CD4-positive, alpha-beta T cell (primary cell): ENCODE measurements around the gene PWWP2B. TPM values are rescaled to one million over a fixed set of nuclear protein-coding genes. Genes with fewer than 3 reads are reported as not detected.

Experiments used
- ATAC-seq: fragments of 200-7000 bp; cut with Tn5 transposase; one replicate; pipeline ENCODE4 v1.10.0; 2022; ENCODE audit warnings: mild to moderate bottlenecking; ENCODE audit not compliant: poor library complexity
- CTCF ChIA-PET: fragments of 350-600 bp; sonication (Branson Sonifier 250); formaldehyde crosslinking; loops from one replicate; lab custom pipeline; 2021; ENCODE audit warnings: antibody characterized with exemption, inconsistent platforms; lab: Charles Lee
- POLR2A ChIA-PET: fragments of 350-600 bp; sonication (Branson Sonifier 250); formaldehyde crosslinking; loops from one replicate; lab custom pipeline; 2021; ENCODE audit warnings: antibody characterized with exemption, inconsistent platforms; lab: Charles Lee
- DNase-seq, 14 experiments: peaks; one replicate each; pipeline ENCODE4 v3.0.0-alpha.2; 2013 to 2020; ENCODE audit warnings: mixed read lengths in 2 of 14
- H3K27ac ChIP-seq, 2 donors: one replicate each; pipeline versions ENCODE4 v1.5.1 to v1.7.0; 2013; ENCODE audit warnings: low read length in 2 of 2, low read depth in 1 of 2, mild to moderate bottlenecking in 1 of 2
- H3K27me3 ChIP-seq, 2 experiments: 1 replicate in 1 of 2; 2 replicates in 1 of 2; pipeline versions ENCODE4 v1.6.1 to v1.7.0; 2013; ENCODE audit warnings: low read length in 2 of 2, control low read depth in 1 of 2, mild to moderate bottlenecking in 1 of 2, moderate library complexity in 1 of 2; ENCODE audit not compliant: insufficient read depth in 2 of 2, control insufficient read depth in 1 of 2
- H3K36me3 ChIP-seq: one replicate; pipeline ENCODE4 v1.6.1; 2013; ENCODE audit warnings: low read length, control low read depth; ENCODE audit not compliant: insufficient read depth
- H3K4me1 ChIP-seq: one replicate; pipeline ENCODE4 v1.6.1; 2013; ENCODE audit warnings: low read length, control low read depth; ENCODE audit not compliant: insufficient read depth
- H3K4me3 ChIP-seq: one replicate; pipeline ENCODE4 v1.5.1; 2013; ENCODE audit warnings: mild to moderate bottlenecking, low read length, moderate library complexity
- H3K9me3 ChIP-seq, 2 experiments: 1 replicate in 1 of 2; 2 replicates in 1 of 2; pipeline versions ENCODE4 v1.6.1 to v1.7.0; 2013; ENCODE audit warnings: low read length in 2 of 2, mild to moderate bottlenecking in 2 of 2, control low read depth in 1 of 2, moderate library complexity in 1 of 2; ENCODE audit not compliant: control insufficient read depth in 1 of 2, insufficient read depth in 1 of 2
- H3K27ac Mint-ChIP-seq: one replicate; pipeline ENCODE4 v1.8.0; 2020; ENCODE audit warnings: mixed read lengths
- H3K27me3 Mint-ChIP-seq: one replicate; pipeline ENCODE4 v1.8.0; 2021; ENCODE audit warnings: mixed read lengths
- H3K36me3 Mint-ChIP-seq: one replicate; pipeline ENCODE4 v1.8.0; 2021; ENCODE audit warnings: low read depth, mixed read lengths
- H3K4me1 Mint-ChIP-seq: one replicate; pipeline ENCODE4 v1.8.0; 2021; ENCODE audit warnings: low read depth, mixed read lengths
- H3K4me3 Mint-ChIP-seq: one replicate; pipeline ENCODE4 v1.8.0; 2020; ENCODE audit warnings: mild to moderate bottlenecking, mixed read lengths
- H3K9me3 Mint-ChIP-seq: one replicate; pipeline ENCODE4 v1.8.0; 2020; ENCODE audit warnings: mixed read lengths
- intact Hi-C, 2 experiments: fragments of 100-400 bp; cut with DNase I in 1 of 2; cut with micrococcal nuclease in 1 of 2; formaldehyde crosslinking; loops; one replicate each; pipeline versions ENCODE4 v1.15.1 to v1.9.0; 2023 to 2025; cut with DNase I, micrococcal nuclease
- total RNA-seq, 174 experiments: library from RNA in 2 of 174; stranded (reverse) in 2 of 174; gene quantifications; one replicate each; pipeline ENCODE4 v1.2.3 and lab custom pipeline; 2021 to 2026
- TF ChIP-seq, protein P1 (sequence below): fragments of 200-600 bp; IDR thresholded peaks from one replicate; pipeline ENCODE4 v1.8.0; 2022; ENCODE audit warnings: antibody characterized with exemption, mild to moderate bottlenecking

PWWP2B gene
- total RNA-seq, 2 experiments from 2014 or later: 19.2 to 19.6 TPM

DNA sequence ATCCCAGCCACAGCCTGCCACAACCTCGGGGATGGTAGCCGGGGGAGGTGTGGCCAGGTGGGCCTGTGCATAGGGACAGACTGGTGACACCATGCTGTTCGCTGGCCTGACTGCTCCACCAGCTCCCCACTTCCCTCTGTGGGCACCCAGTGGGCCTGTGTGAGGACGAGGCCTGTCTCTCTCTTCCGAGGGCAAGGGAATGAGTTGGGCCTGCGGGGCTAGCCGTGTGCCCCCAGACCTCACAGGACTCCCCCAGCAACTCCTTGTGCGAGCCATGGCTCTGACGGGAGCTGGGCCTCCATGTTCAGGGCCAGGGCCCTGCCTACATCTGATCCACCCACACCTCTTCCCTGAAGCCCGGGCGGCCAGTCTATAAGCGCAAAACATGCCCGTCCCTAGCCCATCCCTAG lies 40.5 kb downstream of the PWWP2B start:
- Mint-ChIP-seq H3K9me3 (no peaks in the 10 kb centered on the region), H3K4me1 (peaks cover 10% of the 10 kb centered on the region), H3K36me3 (no peaks in the 10 kb centered on the region), H3K27ac (no peak overlapping the region), H3K27me3 (no peaks in the 10 kb centered on the region), H3K4me3 (no peak overlapping the region)
- Histone ChIP-seq H3K27ac (no peak overlapping the region), H3K4me3 (no peak overlapping the region), H3K27me3 (no peaks in the 10 kb centered on the region), H3K9me3 (no peaks in the 10 kb centered on the region), H3K36me3 (no peaks in the 10 kb centered on the region), H3K4me1 (peaks cover 6% of the 10 kb centered on the region)
- POLR2A ChIA-PET: interaction anchor here (0.9 kb wide), 1 partner anchor 15 kb away, joined by 3 read pairs; no protein-coding TSS in a partner anchor
- intact Hi-C loops: no loop called here
- CTCF ChIA-PET: no interaction called here
- no peak for DNase-seq
- TF ChIP-seq, protein P1, sequence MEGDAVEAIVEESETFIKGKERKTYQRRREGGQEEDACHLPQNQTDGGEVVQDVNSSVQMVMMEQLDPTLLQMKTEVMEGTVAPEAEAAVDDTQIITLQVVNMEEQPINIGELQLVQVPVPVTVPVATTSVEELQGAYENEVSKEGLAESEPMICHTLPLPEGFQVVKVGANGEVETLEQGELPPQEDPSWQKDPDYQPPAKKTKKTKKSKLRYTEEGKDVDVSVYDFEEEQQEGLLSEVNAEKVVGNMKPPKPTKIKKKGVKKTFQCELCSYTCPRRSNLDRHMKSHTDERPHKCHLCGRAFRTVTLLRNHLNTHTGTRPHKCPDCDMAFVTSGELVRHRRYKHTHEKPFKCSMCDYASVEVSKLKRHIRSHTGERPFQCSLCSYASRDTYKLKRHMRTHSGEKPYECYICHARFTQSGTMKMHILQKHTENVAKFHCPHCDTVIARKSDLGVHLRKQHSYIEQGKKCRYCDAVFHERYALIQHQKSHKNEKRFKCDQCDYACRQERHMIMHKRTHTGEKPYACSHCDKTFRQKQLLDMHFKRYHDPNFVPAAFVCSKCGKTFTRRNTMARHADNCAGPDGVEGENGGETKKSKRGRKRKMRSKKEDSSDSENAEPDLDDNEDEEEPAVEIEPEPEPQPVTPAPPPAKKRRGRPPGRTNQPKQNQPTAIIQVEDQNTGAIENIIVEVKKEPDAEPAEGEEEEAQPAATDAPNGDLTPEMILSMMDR: no peak
- ATAC-seq: no peak

DNA sequence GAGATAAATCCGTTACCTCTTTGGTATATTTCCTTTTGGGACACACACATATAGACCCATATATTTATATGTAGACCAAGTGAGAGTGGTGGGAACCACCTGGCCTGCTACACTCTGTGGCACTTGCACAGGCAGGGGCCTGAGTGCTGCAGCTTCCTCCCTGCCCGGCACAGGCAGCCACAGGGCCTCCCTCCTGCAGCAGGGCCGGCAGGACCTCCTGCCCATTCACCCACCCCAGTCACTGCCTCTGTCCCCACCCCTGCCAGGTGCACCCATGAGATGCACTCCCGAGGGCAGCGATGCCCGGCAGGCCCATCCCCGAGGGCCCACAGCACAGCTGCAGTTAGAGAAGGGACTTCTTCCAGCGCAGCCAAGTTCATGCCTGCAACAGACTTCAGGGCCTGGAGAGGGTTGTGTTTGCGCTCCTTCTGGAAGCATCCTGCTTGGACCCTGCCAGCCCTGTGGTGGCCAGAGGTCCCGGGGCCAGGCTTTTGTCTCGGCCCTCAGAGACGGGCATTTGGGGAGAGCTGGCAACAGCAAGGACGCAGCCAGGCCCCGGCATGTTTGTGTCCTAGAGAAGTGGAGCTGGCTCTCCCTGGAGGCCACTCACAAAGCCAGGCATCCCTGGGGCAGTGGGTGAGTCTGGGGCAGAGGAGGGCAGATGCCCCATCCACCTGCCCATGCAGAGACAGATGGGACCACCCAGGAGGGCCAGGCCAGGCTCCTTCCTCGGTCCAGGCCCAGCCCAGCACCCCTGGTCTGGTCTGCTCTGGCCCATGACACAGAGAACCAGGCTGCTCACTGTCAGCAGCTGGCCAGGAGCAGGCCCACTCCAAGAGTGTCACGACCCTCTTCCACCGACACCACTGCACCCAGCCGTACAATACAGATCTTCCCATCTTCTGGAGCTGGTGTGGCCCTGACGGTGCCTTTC lies 41.4 kb downstream of the PWWP2B start:
- Mint-ChIP-seq H3K9me3 (no peaks in the 10 kb centered on the region), H3K4me3 (no peak overlapping the region), H3K27me3 (no peaks in the 10 kb centered on the region), H3K27ac (no peak overlapping the region), H3K36me3 (no peaks in the 10 kb centered on the region), H3K4me1 (peaks cover 10% of the 10 kb centered on the region)
- CTCF ChIA-PET: no interaction called here
- DNase-seq: no peak
- Histone ChIP-seq H3K9me3 (no peaks in the 10 kb centered on the region), H3K4me3 (no peak overlapping the region), H3K27ac (no peak overlapping the region), H3K27me3 (no peaks in the 10 kb centered on the region), H3K4me1 (peaks cover 6% of the 10 kb centered on the region), H3K36me3 (no peaks in the 10 kb centered on the region)
- intact Hi-C loops: no loop called here
- ATAC-seq: no peak
- TF ChIP-seq, protein P1: no peak
- POLR2A ChIA-PET: interaction anchor here (0.9 to 1.2 kb wide), 2 partner anchors 9 to 14 kb away, joined by 3 read pairs; no protein-coding TSS in a partner anchor

DNA sequence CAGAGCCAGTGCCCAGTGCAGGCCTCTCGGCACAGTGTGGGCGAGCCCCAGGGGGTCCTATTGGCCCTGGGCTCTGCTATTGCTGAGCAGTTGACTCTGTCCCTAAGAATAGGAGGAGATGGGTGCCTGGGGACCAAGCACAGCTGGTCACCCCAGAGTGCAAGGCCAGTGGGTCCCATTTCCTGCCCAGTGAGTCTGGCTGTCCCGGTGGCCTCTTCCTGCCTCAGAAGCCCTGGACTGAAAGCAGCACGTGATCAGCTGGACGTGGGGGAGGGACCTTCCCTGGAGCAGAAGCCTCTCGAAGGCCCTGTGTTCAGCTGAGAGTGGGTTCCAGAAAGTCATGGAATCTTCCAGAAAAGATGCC lies 42.0 kb downstream of the PWWP2B start:
- no peaks in the 10 kb centered on the region for H3K9me3 Mint-ChIP-seq
- Histone ChIP-seq H3K4me3 (no peak overlapping the region), H3K27me3 (no peaks in the 10 kb centered on the region), H3K9me3 (no peaks in the 10 kb centered on the region), H3K36me3 (no peaks in the 10 kb centered on the region), H3K4me1 (peaks cover 12% of the 10 kb centered on the region), H3K27ac (no peak overlapping the region)
- DNase-seq (no peak), ATAC-seq (no peak)
- H3K27ac Mint-ChIP-seq: no peak overlapping the region
- no peak overlapping the region for H3K4me3 Mint-ChIP-seq
- TF ChIP-seq, protein P1: no peak
- ChIA-PET POLR2A (interaction anchor here (1.2 kb wide), 1 partner anchor 9 kb away, joined by 3 read pairs; no protein-coding TSS in a partner anchor), CTCF (no interaction called here)
- intact Hi-C loops: no loop called here
- H3K36me3 Mint-ChIP-seq: no peaks in the 10 kb centered on the region
- peaks cover 14% of the 10 kb centered on the region for H3K4me1 Mint-ChIP-seq
- H3K27me3 Mint-ChIP-seq: no peaks in the 10 kb centered on the region
